Central memory CD8-positive, alpha-beta T cell (primary cell): ENCODE results near the gene KCNG1.
A peak's percentile ranks its signal among the peaks of the same experiment; 100 is the strongest.

Source experiments
- ATAC-seq: fragments of 150-1000 bp; cut with Tn5 transposase; replicated peaks from 2 replicates; pipeline ENCODE4 v1.10.0; 2022; ENCODE audit warnings: mild to moderate bottlenecking, moderate FRiP score, moderate number of reproducible peaks; ENCODE audit not compliant: poor library complexity, severe bottlenecking; ENCODE audit errors: extremely low read depth
- DNase-seq, 2 donors: peaks; one replicate each; pipeline ENCODE4 v3.0.0; 2021; ENCODE audit warnings: low spot score in 2 of 2
- H3K27ac Mint-ChIP-seq: one replicate; pipeline ENCODE4 v1.8.0; 2022; ENCODE audit warnings: low read depth, mild to moderate bottlenecking, moderate library complexity, mixed read lengths
- H3K27me3 Mint-ChIP-seq: one replicate; pipeline ENCODE4 v1.8.0; 2022; ENCODE audit warnings: mixed read lengths
- H3K36me3 Mint-ChIP-seq: one replicate; pipeline ENCODE4 v1.8.0; 2022; ENCODE audit warnings: mild to moderate bottlenecking, moderate library complexity, mixed read lengths; ENCODE audit not compliant: insufficient read depth
- H3K4me1 Mint-ChIP-seq: one replicate; pipeline ENCODE4 v1.8.0; 2022; ENCODE audit warnings: mixed read lengths
- H3K4me3 Mint-ChIP-seq: one replicate; pipeline ENCODE4 v1.8.0; 2022; ENCODE audit warnings: mild to moderate bottlenecking, moderate library complexity, mixed read lengths
- H3K9me3 Mint-ChIP-seq: one replicate; pipeline ENCODE4 v1.8.0; 2022; ENCODE audit warnings: mixed read lengths

The KCNG1 gene

GRCh38 chr20:51029963-51030920 is 7.3 kb upstream of the KCNG1 start:
- Mint-ChIP-seq H3K4me3 (no peak overlapping the region), H3K36me3 (no peaks in the 10 kb centered on the region), H3K27me3 (peaks cover 89% of the 10 kb centered on the region), H3K4me1 (no peaks in the 10 kb centered on the region), H3K9me3 (no peaks in the 10 kb centered on the region), H3K27ac (no peak overlapping the region)
- DNase-seq (no peak), ATAC-seq (no peak)

GRCh38 chr20:51029556-51029955 is 6.6 kb upstream of the KCNG1 start:
- no peak for ATAC-seq
- Mint-ChIP-seq H3K27ac (no peak overlapping the region), H3K4me1 (peaks cover 1% of the 10 kb centered on the region), H3K36me3 (no peaks in the 10 kb centered on the region), H3K27me3 (peaks cover 89% of the 10 kb centered on the region), H3K9me3 (no peaks in the 10 kb centered on the region), H3K4me3 (no peak overlapping the region)
- no peak for DNase-seq

GRCh38 chr20:51028616-51029212 is 5.8 kb upstream of the KCNG1 start:
- no peak overlapping the region for H3K4me3 Mint-ChIP-seq
- no peaks in the 10 kb centered on the region for H3K9me3 Mint-ChIP-seq
- H3K27me3 Mint-ChIP-seq = peaks cover 93% of the 10 kb centered on the region
- H3K4me1 Mint-ChIP-seq = peaks cover 10% of the 10 kb centered on the region
- peaks cover under 1% of the 10 kb centered on the region for H3K36me3 Mint-ChIP-seq
- no peak overlapping the region for H3K27ac Mint-ChIP-seq
- ATAC-seq (no peak), DNase-seq (no peak)

- DNase-seq = no peak
- Mint-ChIP-seq H3K4me3 (no peak overlapping the region), H3K36me3 (peaks cover 2% of the 10 kb centered on the region), H3K9me3 (no peaks in the 10 kb centered on the region), H3K27ac (no peak overlapping the region), H3K27me3 (peaks cover 95% of the 10 kb centered on the region), H3K4me1 (peaks cover 15% of the 10 kb centered on the region)
- no peak for ATAC-seq
Observed at GRCh38 chr20:51027035-51027795, 4.3 kb upstream of the KCNG1 start.

GRCh38 chr20:51026269-51026668 is 3.4 kb upstream of the KCNG1 start:
- Mint-ChIP-seq H3K27ac (no peak overlapping the region), H3K36me3 (peaks cover 2% of the 10 kb centered on the region), H3K4me3 (no peak overlapping the region)

GRCh38 chr20:51024761-51025160 is 1.9 kb upstream of the KCNG1 start:
- Mint-ChIP-seq H3K4me3 (no peak overlapping the region), H3K9me3 (no peaks in the 10 kb centered on the region), H3K4me1 (peaks cover 15% of the 10 kb centered on the region), H3K27ac (no peak overlapping the region), H3K36me3 (peaks cover 2% of the 10 kb centered on the region), H3K27me3 (peaks cover 95% of the 10 kb centered on the region)
- no peak for DNase-seq
- no peak for ATAC-seq

More at GRCh38 chr20:51026269-51026668, 3.4 kb upstream of the KCNG1 start:
- Mint-ChIP-seq H3K27me3 (peaks cover 95% of the 10 kb centered on the region), H3K4me1 (peaks cover 15% of the 10 kb centered on the region), H3K9me3 (no peaks in the 10 kb centered on the region)
- ATAC-seq = no peak
- DNase-seq = no peak

GRCh38 chr20:51023617-51024155 is 779 bp upstream of the KCNG1 start:
- Mint-ChIP-seq H3K36me3 (peaks cover 2% of the 10 kb centered on the region), H3K4me3 (peak overlapping the region; percentile 76), H3K4me1 (peaks cover 15% of the 10 kb centered on the region), H3K27ac (no peak overlapping the region), H3K27me3 (peaks cover 94% of the 10 kb centered on the region), H3K9me3 (no peaks in the 10 kb centered on the region)
- DNase-seq (no peak), ATAC-seq (no peak)

- H3K27ac Mint-ChIP-seq = no peak overlapping the region
- H3K4me3 Mint-ChIP-seq = peak overlapping the region; percentile 1
- H3K36me3 Mint-ChIP-seq = peaks cover 2% of the 10 kb centered on the region
- peaks cover 91% of the 10 kb centered on the region for H3K27me3 Mint-ChIP-seq
- H3K9me3 Mint-ChIP-seq = no peaks in the 10 kb centered on the region
- ATAC-seq (no peak), DNase-seq (no peak)
- peaks cover 15% of the 10 kb centered on the region for H3K4me1 Mint-ChIP-seq
Observed at GRCh38 chr20:51022227-51022802, 592 bp downstream of the KCNG1 start.

GRCh38 chr20:51021067-51022025 is 1.6 kb downstream of the KCNG1 start:
- H3K4me1 Mint-ChIP-seq = peaks cover 15% of the 10 kb centered on the region
- H3K27me3 Mint-ChIP-seq = peaks cover 88% of the 10 kb centered on the region
- no peak overlapping the region for H3K27ac Mint-ChIP-seq
- peaks cover 2% of the 10 kb centered on the region for H3K36me3 Mint-ChIP-seq
- DNase-seq (no peak), ATAC-seq (no peak)
- H3K4me3 Mint-ChIP-seq = peak overlapping the region; percentile 1
- no peaks in the 10 kb centered on the region for H3K9me3 Mint-ChIP-seq

- Mint-ChIP-seq H3K4me3 (no peak overlapping the region), H3K27me3 (peaks cover 85% of the 10 kb centered on the region), H3K9me3 (no peaks in the 10 kb centered on the region), H3K4me1 (peaks cover 15% of the 10 kb centered on the region), H3K36me3 (peaks cover 2% of the 10 kb centered on the region), H3K27ac (no peak overlapping the region)
- ATAC-seq (no peak), DNase-seq (no peak)
Observed at GRCh38 chr20:51020657-51021056, 2.2 kb downstream of the KCNG1 start.
